Measurements from ENCODE around the gene TOGARAM2.
A peak's percentile ranks its signal among the peaks of the same experiment; 100 is the strongest.

Gene TOGARAM2

GRCh38 chr2:29000481-29000880, 19.4 kb downstream of the TOGARAM2 start:
- DNase-seq, result no peak

GRCh38 chr2:29000956-29001355, 19.9 kb downstream of the TOGARAM2 start:
- no peak for DNase-seq

DNA sequence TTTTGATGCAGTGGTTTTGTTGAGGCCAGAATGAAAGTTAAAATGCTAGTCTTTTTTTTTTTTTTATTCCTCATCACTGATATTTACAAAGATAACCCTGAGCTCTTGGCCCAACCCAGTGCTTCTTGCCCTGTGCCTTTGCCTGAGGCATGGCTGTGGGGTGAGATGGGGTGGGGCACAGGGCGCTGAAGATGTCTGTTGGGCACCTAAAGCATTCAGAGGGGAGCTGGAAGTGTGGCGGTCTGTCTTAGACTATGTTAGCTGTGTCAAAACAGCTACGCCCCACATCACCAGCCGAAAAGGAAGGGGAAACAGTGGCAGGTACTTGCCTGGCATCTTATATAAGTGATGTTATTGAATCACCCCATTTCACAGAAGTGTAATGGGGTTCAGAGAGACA, 20.7 kb downstream of the TOGARAM2 start:
- DNase-seq, result no peak

- no peak for DNase-seq
Observed at GRCh38 chr2:29004755-29005154, 23.7 kb downstream of the TOGARAM2 start.

- DNase-seq, result no peak
Observed at GRCh38 chr2:29005331-29005730, 24.2 kb downstream of the TOGARAM2 start.

DNA sequence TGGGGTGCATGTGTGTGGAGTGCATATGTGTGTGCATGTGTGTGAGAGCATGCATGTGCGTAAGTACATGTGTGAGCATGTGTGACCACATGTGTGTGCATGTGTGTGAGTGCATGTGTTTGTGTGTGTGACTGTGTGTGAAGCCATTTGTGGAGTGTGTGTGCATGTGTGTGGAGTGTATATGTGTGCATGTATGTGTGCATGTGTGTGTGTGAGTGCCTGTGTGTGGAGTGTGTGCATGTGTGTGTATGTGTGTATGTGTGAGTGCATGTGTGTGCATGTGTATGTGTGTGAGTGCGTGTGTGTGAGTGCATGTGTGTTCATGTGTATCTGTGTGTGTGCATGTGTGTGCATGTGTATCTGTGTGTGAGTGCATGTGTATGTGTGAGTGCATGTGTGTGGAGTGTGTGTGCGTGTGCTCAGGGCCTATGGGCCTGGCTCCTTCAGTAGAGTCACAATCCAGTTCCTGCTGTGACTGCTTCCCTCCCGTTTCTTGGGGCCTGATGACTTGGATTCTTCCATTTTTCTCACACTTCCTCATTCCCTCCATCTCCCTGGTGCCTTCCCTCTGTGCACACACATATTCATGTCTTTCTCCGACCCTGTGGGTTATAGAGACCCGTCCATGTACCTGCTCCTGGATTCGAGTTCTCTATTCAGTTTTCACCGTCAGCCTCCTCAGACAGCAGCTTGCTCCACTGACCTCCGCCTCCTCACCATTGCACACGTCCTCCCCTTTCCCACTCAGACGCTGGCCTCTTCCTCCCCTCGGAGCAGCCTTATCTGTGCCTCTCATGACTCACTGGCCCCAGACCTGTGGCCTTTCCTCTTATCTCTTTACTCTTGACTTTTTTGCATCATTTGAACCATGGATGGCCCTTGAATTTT, 25.2 kb downstream of the TOGARAM2 start:
- DNase-seq, result no peak

DNA sequence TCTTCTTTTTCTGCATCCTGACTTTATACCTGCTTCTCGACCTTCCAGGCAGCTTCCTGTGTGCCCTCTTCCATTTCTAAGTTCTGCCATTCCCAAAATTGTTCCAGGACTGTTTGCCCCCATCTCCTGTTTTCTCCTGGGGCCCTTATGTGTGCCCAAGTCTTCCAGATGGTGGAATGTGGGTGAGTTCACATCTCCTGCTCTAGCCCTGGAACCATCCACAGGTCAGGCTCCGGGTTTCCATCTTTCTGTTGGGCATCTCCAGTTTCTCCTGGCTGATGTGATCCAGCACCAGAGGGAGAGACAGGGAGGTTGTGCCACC, 25.8 kb downstream of the TOGARAM2 start:
- no peak for DNase-seq

DNA sequence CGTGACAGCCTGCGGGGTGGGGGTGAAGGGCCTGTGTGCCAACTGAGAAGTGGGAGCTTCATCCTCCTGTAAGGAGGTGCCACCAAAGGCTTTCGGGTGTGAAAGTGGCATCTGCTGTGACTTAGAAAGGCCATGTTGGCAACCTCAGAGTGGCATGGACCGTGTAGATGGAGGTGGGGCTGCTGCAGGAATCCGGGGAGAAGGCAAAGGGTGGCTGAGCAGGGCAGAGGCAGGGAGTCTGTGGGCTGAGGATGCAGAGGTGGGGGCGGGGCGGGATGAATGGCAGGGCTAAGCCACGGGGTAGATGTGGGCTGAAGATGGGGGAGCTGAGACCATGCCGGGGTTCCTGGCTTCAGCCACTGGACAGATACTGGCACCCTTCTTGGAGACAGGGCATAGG, 28.2 kb downstream of the TOGARAM2 start:
- DNase-seq, result no peak

GRCh38 chr2:29009711-29010677, 28.9 kb downstream of the TOGARAM2 start:
- no peak for DNase-seq

DNA sequence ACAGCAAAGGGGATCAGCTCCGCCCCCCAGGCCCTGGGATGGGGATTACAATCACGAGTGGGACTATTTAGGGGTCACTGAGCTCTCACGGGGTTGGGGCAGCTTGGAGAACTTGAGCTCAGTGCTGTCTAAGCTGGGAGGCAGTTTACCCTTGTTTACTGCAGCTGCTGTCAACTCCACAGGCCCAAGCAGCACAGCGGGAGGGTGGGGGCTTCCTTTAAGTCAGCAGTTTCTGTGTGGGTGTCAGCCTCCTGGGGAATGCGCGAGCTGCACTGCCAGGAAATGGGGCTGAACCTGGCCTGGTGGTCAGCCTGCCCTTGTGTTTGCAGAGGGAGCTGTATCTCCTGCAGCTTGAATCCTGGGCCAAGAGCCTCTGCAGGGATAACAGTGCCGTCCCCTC, 29.8 kb downstream of the TOGARAM2 start:
- DNase-seq, result no peak

DNA sequence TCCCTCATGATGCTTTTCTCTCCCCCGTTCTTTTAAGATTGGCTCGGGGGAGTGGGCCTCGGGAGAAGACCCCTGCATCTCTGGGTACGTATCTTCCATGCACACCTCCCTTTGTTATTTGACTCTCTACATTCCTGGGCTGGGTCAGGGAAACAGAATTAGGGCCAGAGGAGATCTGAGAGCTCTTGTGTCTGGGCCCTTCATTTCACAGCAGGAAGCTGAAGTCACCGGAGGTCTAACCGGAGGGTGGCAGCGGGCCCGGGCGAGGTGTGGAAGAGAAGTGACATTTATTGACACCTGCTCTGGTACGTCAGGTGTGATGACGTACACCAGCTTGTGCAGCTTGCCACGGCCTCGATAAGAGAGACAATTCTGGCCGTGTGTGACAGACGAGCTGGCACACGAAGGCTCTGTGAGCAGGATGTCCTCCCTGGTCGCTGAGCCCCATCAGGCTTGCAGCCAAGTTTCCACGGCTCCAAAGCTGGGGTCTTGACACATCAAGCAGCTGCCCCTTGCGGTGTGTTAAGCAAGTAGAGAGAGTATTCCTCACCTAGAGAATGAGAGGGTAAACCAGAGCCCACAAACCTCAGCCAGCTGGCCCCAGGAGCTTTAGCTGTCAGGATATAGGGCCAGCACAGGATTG, 30.4 kb downstream of the TOGARAM2 start:
- peak; percentile 42 for DNase-seq

- no peak for DNase-seq
Observed at GRCh38 chr2:29012211-29012681, 31.1 kb downstream of the TOGARAM2 start.

DNA sequence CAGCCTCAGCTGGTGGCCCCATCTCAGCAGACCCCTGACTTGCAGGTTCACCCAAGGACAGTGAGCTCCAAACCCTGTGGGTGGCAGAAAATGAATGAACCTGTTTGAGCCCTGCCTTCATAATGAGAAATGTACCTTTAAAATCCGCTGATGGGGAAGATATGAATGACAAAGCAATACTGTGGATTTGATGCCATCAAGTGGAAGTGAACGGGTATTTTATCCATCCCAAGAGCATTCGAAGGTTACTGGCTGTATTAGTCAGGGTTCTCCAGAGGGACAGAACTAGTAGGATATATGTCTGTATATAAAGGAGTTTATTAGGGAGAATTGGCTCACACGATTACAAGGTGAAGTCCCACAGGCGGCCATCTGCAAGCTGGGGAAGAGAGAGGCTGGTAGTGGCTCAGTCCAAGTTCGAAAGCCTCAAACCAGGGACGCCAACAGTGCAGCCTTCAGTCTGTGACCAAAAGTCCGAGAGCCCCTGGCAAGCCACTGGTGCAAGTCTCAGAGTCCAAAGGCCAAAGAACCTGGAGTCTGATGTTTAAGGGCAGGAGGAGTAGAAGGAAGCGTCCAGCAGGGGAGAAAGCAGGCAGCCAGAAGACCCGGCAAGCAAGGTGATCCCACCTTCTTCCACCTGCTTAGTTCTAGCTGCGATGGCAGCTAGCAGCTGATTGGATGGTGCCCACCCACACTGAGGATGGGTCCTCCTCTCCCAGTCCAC, 32.1 kb downstream of the TOGARAM2 start:
- DNase-seq, result no peak

- DNase-seq, result no peak
Observed at GRCh38 chr2:29014331-29014730, 33.2 kb downstream of the TOGARAM2 start.

GRCh38 chr2:29014811-29015421, 33.8 kb downstream of the TOGARAM2 start:
- DNase-seq, result no peak

- no peak for DNase-seq
Observed at GRCh38 chr2:29015701-29016470, 34.8 kb downstream of the TOGARAM2 start.

GRCh38 chr2:29016504-29016903, 35.4 kb downstream of the TOGARAM2 start:
- DNase-seq, result no peak

- no peak for DNase-seq
Observed at GRCh38 chr2:29017716-29018435, 36.8 kb downstream of the TOGARAM2 start.

- no peak for DNase-seq
Observed at GRCh38 chr2:29021886-29022285, 40.8 kb downstream of the TOGARAM2 start.

DNA sequence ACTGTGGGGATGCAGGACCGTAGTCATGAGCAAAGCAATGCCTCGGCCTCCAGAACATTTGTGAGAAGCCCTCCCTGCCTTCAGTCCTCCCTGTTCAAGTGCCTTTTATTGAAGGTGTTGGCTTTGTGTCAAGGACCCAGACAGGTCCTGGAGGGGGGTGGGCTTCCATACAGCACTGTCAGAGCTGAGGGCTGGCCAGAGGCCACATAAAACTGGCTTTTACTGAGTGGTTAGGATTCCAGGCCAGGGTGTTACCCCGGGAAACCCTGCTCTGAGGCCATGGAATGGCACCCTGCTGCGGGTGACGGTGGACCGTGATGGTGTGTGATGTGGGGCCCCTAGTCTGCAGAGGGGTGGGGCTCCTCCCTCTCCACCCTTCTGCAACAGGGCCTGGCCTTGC, 41.6 kb downstream of the TOGARAM2 start:
- DNase-seq, result no peak

DNA sequence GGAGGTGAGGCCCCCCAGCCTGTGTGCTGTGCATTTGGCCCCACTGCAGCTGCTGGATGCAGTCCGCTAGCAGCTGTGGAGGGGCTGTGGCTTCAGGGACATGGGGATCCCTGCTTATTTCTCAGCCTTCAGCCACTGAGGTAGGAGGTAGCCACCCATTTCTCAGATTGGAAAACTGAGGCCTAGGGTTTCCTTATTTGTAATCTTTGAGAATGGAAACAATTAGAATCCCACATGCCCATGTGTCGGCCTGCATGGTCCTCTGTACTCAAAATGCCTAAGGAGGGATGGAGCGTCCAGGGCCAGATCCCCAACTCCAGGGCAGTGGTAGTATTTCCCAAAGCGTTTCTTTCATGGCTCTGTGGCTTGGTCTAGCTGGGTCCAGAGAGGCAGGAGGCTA, 42.1 kb downstream of the TOGARAM2 start:
- no peak for DNase-seq
